Measurements from ENCODE around the gene TENM4.

- no peak for TF ChIP-seq POLR2A (IDR thresholded peaks at IDR 0.05)
- TF ChIP-seq, protein P1, sequence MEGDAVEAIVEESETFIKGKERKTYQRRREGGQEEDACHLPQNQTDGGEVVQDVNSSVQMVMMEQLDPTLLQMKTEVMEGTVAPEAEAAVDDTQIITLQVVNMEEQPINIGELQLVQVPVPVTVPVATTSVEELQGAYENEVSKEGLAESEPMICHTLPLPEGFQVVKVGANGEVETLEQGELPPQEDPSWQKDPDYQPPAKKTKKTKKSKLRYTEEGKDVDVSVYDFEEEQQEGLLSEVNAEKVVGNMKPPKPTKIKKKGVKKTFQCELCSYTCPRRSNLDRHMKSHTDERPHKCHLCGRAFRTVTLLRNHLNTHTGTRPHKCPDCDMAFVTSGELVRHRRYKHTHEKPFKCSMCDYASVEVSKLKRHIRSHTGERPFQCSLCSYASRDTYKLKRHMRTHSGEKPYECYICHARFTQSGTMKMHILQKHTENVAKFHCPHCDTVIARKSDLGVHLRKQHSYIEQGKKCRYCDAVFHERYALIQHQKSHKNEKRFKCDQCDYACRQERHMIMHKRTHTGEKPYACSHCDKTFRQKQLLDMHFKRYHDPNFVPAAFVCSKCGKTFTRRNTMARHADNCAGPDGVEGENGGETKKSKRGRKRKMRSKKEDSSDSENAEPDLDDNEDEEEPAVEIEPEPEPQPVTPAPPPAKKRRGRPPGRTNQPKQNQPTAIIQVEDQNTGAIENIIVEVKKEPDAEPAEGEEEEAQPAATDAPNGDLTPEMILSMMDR (IDR thresholded peaks at IDR 0.05 in 4 of 5, conservative IDR thresholded peaks at IDR 0.05 in 1 of 5): no peak
Observed at GRCh38 chr11:78698612-78699011, 742.2 kb downstream of the TENM4 start.

All from gastrocnemius medialis (tissue), 4 donors.